Inferior parietal cortex (tissue), 1 donor: ENCODE results near the gene CDYL.

Source experiments
- DNase-seq: peaks from one replicate; pipeline ENCODE4 v3.0.0-alpha.2; 2016; ENCODE audit errors: extremely low spot score

The CDYL gene

GRCh38 chr6:4883298-4883697, 107.1 kb downstream of the CDYL start:
- DNase-seq = no peak

GRCh38 chr6:4884646-4885340, 108.6 kb downstream of the CDYL start:
- no peak for DNase-seq

- DNase-seq = no peak
Observed at GRCh38 chr6:4885341-4885933, 109.2 kb downstream of the CDYL start.

- DNase-seq = no peak
Observed at GRCh38 chr6:4888841-4889240, 112.6 kb downstream of the CDYL start.

GRCh38 chr6:4889701-4890100, 113.5 kb downstream of the CDYL start:
- no peak for DNase-seq

GRCh38 chr6:4890191-4890590, 114.0 kb downstream of the CDYL start:
- DNase-seq = no peak

- no peak for DNase-seq
Observed at GRCh38 chr6:4890627-4891026, 114.4 kb downstream of the CDYL start.

- DNase-seq = no peak
Observed at GRCh38 chr6:4891141-4891540, 114.9 kb downstream of the CDYL start.

- no peak for DNase-seq
Observed at GRCh38 chr6:4892785-4893485, 116.7 kb downstream of the CDYL start.

- no peak for DNase-seq
Observed at GRCh38 chr6:4894049-4894448, 117.8 kb downstream of the CDYL start.

GRCh38 chr6:4895971-4896370, 119.8 kb downstream of the CDYL start:
- no peak for DNase-seq

- DNase-seq = no peak
Observed at GRCh38 chr6:4896401-4896800, 120.2 kb downstream of the CDYL start.

- DNase-seq = no peak
Observed at GRCh38 chr6:4899249-4900034, 123.2 kb downstream of the CDYL start.

- no peak for DNase-seq
Observed at GRCh38 chr6:4901386-4902061, 125.3 kb downstream of the CDYL start.

- DNase-seq = no peak
Observed at GRCh38 chr6:4902363-4902762, 126.2 kb downstream of the CDYL start.

- DNase-seq = no peak
Observed at GRCh38 chr6:4903121-4903520, 126.9 kb downstream of the CDYL start.

GRCh38 chr6:4903751-4904370, 127.7 kb downstream of the CDYL start:
- DNase-seq = no peak

GRCh38 chr6:4904461-4905025, 128.3 kb downstream of the CDYL start:
- DNase-seq = no peak

GRCh38 chr6:4905826-4906225, 129.6 kb downstream of the CDYL start:
- no peak for DNase-seq

GRCh38 chr6:4906293-4907276, 130.4 kb downstream of the CDYL start:
- DNase-seq = no peak
